HG02970 (cell line): ENCODE data around the gene DLG2.
A peak's percentile ranks its signal among the peaks of the same experiment; 100 is the strongest.

Experiments
- ATAC-seq: cut with Tn5 transposase; IDR thresholded peaks from one replicate; pipeline ENCODE4 v1.9.1; 2021; ENCODE audit warnings: mild to moderate bottlenecking, moderate library complexity, moderate number of reproducible peaks; ENCODE audit not compliant: unreplicated experiment, low FRiP score

The DLG2 gene

DNA sequence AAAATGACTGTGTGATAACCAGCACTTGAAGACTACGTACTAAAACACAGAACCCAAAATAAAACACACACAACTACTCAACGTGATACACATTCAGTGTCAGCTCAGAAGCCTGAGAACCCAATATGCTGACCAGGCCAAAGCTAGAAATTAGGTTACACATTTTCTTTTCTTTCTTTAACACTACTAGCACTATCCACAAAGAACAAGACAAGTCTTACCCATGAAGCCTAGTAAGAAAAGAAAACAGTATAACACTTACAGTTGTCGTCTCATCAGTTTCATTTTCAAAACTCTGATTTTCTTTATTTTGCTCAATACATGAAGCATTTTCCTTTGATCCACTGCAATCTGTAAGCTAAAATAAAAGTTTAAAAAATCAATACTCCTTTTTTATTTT lies 472.9 kb downstream of the DLG2 start:
- ATAC-seq = no peak

DNA sequence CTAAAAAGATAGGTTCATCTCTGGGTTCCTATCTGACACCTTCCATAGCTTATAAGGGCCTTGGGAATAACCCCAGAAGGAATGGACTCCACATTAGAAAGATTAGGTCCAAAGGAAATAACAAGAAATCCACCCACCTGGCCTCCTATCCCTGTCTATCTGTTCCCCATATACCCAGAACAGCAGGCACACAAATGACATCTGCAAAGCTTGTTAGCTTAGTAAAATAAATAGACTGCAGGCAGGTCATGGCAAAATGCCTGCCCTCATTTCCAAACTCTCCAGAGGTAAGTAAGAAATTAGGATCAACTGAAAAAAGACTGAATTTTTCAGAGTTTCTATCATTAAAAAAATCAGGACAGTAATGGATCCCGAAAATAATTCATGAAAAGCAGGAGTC lies 489.5 kb downstream of the DLG2 start:
- ATAC-seq = no peak

DNA sequence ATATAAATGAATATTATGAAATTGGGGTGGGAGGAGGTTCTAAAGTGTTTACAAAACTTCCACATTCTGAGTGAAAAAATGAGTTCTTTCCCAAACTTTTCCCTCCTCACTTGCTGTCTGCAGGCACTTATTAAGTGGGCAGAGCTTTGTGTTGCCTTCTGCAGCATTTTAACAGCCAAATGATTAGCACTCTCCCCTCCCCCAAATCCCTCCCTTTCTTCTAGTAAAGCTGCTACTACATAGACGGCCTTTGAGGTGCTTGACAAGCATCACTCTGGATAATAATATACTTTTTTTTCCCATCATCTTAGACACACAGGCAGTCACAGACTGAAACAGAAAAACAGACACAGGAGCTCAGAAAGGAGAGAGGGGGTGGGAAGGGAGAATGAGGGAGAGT lies 493.5 kb downstream of the DLG2 start:
- ATAC-seq = no peak

DNA sequence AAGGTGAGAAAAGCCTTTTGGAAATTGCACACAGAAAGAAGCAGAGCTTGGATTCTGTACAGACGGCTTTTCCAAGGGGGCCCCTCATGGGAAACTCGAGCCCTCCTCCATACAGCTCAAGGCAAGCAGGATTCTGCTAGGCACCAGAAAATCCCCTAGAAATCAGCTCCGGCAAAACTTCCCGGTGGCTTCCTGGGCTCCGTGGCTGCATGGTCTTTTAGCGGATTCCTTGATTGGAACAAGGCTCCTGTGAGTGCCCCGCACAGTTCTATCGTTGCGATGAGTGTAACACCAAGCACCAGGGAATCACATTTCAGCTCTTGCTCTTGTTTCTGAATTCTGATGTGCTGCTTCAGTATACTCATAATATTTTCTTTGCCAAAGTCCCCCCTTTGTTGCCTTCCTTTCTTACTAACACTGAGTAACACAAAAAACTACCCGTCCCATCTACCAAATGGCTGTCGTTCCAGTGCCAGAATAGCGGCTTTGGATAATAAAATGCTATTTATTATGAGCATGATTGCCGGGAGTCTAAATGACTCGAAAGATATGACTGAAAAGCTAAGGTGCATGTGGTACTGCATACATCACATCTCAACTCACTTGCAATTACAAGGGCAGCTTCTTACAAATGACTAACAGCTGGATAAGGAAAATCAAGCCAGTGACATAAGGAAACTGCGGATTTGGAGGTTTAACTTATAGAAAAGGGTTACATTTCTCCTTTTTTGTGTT lies 494.1 kb downstream of the DLG2 start:
- ATAC-seq = no peak

DNA sequence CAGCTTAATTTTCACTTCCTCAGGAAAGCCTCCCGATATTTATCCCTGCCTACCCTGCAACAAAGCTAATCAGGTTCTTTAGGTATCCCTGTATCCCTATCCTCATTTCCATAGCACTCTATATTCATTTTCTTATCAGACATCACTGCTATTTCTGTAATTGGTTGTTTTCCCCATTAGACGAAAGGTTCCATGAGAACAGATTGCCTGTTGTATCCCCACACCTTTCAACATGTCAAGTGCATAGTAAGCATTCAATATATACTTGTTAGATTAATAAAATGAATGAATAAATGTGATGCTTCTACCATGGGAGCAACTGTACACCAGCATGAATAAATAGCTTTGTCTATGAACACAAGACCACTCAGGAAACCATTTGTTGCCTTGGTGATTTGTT lies 499.8 kb downstream of the DLG2 start:
- no peak for ATAC-seq

DNA sequence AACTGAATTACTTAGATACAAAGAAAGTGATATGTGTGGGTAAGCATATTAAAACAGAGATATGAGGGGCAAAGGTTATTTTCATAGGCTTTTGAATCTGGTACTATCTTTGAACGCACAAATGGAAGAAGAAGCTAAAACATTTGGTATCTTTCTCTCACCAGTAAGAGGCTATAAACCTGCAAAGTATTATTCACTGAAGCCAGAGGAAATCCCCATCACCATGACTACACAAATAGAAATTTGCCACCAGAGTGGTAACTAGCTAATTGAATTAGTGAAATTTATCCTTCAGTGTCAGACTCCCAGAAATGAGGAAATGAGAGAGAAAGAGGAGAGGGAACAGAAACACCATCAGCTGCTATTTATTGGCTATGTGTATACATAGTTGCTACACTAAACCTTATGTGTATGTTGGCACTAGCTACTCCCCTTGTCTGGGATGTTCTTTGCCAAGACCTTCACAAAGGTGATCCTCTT lies 503.4 kb downstream of the DLG2 start:
- peak; percentile 94 for ATAC-seq

DNA sequence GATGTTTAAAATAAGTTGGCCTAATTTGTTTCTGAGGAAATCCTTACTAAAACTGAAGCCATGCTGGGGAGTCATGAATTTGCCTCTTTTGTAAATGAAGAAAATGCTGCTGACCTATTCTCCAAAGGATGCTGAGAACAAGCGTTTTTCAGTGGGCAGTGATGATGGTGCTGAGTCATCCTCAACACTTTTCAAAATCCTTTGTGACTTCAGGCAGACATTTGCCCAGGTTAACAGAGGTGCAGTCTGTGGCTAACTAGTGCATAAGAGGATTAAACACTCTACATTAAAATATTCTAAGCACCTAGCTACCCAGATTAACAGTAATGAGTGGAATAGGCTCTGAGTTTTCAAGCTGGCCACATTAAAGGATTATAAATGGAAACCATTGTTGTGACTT lies 509.0 kb downstream of the DLG2 start:
- ATAC-seq = no peak

DNA sequence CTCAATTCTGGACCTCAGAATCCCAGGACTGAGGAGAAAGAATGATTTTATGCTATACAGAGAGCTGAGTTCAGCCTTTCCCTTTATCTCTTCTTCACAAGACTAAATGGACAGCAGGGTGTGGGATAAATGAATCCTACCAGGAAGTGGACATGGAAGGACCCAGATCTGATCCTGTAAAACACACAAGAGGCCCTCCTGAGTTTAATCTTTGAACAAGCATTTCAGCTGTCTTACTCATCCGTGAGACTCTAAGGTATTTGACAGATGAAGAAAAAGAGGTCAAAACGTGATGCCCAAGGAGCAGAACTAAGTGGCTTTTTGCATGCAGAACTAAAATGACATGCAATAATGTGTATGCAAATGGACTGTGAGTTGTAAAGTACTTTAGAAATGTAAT lies 511.3 kb downstream of the DLG2 start:
- ATAC-seq = no peak

DNA sequence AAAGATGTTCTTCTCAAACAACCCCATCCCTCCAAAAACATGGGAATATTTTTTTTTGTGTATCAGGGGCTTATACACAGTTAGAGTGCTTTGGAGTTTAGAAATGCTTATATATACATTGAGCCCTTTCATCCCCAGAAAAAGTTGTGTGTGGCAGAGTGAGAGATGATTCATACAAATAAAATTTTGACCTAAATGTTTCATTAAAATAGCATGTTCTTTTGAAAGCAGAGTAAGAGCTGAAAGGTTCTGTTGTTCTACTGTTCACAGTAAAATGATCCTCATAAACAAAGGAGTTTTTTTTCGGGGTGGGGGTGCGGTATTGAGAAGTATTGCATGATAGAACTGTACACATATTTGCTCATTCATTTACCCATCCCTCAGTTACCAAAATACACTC lies 512.4 kb downstream of the DLG2 start:
- no peak for ATAC-seq

DNA sequence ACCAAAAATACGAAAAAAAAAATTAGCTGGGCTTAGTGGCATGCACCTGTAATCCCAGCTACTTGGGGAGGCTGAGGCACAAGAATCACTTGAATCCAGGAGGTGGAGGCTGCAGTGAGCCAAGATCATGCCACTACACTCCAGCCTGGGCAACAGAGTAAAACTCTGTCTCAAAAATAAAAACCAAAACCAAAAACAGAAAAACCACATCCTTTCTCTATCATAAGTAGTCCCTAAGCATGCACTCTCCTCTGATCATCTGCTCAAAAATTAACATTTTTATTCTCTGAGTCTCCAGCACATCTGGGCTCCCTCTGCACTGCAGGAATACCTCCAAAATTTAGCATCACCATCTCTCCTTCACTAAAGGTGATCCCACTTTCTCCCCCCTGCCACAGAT lies 516.9 kb downstream of the DLG2 start:
- peak; percentile 86 for ATAC-seq

DNA sequence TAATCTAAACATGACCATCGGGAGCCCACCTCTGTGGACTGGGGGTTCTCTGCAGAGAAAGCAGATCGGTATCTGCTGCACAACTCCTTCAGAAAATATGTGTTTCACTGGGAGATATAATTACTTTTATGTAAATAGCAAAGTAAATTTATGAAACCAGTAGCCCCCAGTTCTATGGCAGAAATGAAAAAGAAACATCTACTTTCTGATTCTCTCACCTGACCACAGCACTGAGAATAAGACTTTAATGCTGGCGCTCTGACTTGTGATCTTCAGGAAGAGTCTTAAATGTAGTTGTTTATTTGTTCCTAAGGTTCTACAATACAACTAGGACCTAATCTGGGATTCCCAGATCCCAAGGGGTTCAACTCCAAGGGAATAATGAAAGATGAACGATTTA lies 518.0 kb downstream of the DLG2 start:
- ATAC-seq = peak; percentile 56

DNA sequence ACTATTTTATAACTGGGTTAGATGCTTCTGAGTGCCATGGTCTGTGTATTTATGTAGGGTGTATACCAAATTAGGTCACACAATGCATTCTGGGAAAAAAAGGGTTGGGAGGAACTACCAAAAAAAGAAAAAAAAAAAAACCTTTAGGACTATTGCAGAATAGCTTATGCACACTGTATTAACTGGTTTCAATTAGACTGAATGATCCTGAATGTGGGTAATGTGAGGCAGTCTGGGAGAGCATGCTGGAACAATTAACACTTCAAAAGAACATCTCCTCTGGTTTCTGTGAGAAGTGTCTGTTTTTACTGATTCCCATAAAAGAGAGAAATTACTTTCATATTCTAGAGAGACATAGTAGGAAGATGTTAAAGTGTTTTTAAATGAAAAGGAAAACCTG lies 521.3 kb downstream of the DLG2 start:
- ATAC-seq = no peak

DNA sequence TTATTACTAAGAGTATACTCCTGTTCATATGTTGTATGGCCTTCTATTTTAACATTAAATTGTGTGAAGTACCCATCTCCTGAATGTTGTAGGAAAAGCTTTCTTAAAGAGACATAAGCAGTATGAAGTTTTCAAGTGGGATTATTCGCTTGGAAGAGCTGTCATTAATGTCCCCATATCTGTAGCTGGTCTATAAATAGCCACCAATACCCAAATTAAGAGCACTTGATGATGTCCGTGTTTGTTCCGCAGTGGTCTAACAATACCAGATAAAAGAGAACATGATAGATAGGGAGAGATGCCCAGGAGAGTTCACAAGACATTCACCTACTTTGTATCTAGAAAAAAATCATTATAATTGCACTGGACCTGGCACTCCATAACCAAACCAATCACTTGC lies 527.6 kb downstream of the DLG2 start:
- ATAC-seq = no peak

DNA sequence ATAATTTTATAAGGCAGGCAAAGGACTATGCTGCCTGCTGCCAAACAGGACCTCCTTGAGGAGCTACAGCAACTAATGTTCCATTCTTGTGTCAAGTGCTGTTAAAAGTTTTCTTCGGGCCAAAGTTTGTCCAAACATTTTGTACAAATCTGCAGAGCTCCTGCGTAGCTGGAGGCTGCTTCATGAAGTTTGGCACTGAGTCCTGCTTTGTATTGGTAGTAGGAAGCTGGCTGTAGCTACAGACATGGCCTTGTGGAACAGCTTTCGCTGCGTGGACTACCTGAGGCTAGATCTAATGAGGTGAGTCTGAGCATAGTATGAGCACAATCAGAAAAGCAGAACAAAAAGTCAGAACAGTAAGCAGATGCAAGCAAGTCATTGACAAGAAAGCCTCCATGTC lies 528.1 kb downstream of the DLG2 start:
- ATAC-seq = no peak

DNA sequence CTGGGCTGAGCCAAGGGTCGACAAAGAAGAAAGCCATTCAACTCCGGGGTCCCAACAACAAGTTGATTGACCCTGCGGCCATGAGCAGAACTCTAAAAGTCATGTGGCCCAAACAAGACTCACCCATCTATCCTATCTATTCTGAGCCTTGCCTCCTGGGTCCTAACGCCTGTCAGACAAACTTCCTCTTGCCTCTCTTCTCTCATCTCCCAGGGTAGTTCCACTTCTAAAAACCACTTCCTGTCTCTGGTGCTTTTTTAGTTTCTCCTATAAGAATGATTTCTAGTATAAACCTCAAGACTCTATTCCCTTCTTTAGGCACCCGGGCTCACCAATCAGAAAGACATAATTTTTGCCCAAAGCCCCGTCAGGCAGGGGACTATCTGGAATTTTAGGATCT lies 530.2 kb downstream of the DLG2 start:
- no peak for ATAC-seq

DNA sequence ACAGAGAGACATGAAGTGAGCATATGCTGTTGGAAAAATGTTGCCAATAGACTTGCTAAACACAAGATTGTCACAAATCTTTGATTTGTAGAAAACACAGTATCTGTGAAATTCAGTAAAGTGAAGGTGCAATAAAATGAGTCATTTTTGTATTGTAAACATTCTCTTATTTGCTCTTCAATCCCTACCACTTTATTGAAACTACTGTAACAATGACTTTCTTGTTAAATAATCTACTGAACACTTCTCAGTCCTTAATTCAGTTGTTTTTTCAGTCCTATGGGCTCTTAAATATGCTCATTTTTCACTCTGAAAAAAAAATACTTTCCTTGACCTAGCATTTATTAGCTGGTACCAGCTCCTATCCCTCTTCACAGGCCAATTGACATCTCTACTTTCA lies 531.9 kb downstream of the DLG2 start:
- ATAC-seq = no peak

DNA sequence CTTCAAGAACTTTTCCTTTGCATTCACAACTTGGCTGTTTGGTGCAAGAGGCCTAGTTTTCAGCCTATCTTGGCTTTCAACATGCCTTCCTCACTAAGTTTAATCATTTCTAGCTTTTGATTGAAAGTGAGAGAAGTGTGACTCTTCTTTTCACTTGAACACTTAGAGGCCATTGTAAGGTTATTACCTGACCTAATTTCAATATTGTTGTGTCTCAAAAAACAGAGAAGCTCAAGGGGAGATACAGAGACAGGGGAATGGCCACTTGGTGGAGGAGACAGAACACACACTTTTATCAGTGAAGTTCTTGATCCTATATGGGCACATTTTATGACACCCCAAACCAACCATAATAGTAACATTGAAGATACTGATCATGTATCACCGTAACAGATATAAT lies 532.3 kb downstream of the DLG2 start:
- ATAC-seq = no peak

DNA sequence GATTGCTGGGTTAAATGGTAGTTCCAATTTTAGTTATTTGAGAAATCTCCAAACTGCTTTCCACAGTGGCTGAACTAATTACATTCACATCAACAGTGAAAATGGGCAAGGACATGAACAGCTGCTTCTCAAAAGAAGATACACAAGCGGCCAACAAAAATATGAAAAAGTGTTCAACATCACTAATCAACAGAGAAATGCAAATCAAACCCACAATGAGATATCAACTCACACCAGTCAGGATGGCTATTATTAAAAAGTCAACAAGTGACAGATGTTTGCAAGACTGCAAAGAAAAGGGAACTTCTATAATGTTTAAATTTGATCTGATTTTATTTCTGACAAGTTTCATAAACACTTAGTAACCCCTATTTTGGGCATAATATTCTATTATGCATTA lies 537.5 kb downstream of the DLG2 start:
- no peak for ATAC-seq

DNA sequence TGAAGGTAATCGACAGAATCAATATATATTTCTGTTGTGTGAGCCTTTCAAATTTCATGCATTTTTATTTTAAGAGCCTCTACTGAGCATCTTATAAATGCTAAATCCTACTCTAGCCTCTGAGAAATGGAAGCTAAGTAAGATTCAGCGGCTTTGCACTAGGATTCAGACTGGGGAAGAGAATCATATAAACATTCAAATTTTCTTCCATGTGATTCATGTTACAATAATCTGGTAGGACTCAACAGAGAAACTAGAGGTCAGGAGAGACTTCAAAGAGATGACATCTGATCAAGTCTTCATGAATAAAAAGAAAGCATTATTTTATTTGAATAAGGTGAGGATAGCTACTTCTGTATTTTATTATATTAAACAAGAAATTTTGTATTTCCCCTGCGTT lies 538.9 kb downstream of the DLG2 start:
- no peak for ATAC-seq

DNA sequence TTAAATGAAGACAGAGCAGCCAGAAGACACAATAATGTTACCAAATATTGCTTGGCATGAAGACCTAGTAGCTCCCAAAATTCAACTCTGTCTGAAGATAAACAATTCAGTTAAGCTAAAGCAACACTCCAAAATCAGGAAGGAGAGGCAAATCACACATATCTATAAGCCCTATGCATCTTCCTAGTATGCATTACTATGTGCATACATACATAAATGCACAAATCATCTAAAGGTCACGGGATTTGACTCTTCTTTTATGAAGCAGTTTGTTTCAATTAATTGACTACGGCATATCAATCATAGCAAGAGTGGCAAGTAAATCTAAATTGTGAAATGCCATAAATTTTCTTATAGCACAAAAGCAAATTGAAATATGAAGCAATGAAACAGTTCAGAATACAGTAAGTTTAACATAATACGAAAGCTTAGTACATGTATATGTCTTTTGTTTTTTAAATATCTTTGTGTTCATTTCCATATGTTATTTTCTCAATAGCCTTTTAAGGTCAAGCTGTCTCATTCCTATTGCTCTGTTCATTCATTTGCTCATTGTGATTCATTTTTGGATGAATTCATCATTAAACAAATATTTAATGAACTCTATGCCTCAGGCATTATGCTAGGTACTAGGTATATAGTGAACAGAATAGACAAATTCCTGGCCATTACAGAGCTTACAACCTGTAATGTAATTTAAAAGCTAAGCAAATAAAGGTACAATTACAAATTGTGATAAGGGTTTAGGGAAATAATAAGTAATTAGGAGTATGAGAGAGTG lies 540.5 kb downstream of the DLG2 start:
- ATAC-seq = no peak

DNA sequence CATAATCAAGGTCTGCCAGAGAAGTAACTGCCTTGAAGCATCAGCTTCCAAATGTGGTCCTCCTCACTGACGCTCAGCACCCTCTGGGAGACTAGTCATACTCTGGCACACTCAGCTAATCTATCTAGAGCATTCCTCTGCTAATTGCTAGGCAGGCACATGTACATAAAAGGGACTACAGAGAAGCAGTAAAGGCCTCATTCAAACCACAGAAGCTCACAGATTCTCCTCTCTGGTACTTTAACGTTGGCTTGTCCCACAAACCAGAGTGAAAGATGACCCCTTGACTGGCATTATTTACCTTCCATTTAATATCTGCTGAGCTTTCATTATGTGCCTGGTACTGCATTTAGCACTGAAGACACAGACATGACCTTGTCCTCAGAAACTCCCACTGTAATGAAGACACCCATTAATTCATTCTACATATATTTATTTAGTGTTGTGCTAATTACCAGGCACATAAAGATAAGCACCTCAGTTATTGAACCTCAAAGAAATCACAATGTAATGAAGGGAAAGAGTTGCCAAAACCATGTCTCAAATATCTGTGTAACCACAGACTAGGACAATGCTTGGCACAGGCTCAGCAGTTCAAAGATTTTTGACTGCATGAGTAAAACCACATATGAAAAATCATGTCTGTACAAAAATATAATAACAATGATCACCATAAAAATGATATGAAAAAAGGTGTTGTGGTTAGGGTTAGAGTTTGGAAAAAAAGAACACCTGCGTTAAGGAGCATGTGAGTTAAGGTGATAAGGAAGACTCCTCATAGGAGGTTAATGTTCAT lies 550.4 kb downstream of the DLG2 start:
- ATAC-seq = no peak
